H9 (cell line): ENCODE results near the gene S100A6. TPM values are rescaled to one million over a fixed set of nuclear protein-coding genes. Genes with fewer than 3 reads are reported as not detected.

Experiments used
- DNase-seq: peaks from one replicate; pipeline ENCODE4 v3.0.0-alpha.2; 2017
- H2AFZ ChIP-seq: one replicate; pipeline ENCODE4 v1.6.1; 2013; ENCODE audit warnings: mild to moderate bottlenecking, low read length, control low read depth, moderate library complexity
- H2AK5ac ChIP-seq: 2 replicates; pipeline ENCODE4 v1.6.1; 2013; ENCODE audit warnings: low read length, control low read depth, mixed read lengths; ENCODE audit not compliant: insufficient read length
- H2BK120ac ChIP-seq: one replicate; pipeline ENCODE4 v1.6.1; 2013; ENCODE audit warnings: low read depth, mild to moderate bottlenecking, low read length, control low read depth, inconsistent platforms; ENCODE audit not compliant: poor library complexity, severe bottlenecking
- H2BK12ac ChIP-seq: 2 replicates; pipeline ENCODE4 v1.6.1; 2013; ENCODE audit warnings: low read length, control low read depth, mixed read lengths, low read depth; ENCODE audit not compliant: insufficient read length
- H2BK15ac ChIP-seq: 2 replicates; pipeline ENCODE4 v1.6.1; 2013; ENCODE audit warnings: low read depth, low read length, control low read depth
- H2BK20ac ChIP-seq: one replicate; pipeline ENCODE4 v1.6.1; 2013; ENCODE audit warnings: low read depth, mild to moderate bottlenecking, low read length, control low read depth, inconsistent platforms; ENCODE audit not compliant: poor library complexity, severe bottlenecking
- H2BK5ac ChIP-seq: 2 replicates; pipeline ENCODE4 v1.6.1; 2013; ENCODE audit warnings: low read length, control low read depth, mixed read lengths; ENCODE audit not compliant: insufficient read length
- H3K14ac ChIP-seq: 2 replicates; pipeline ENCODE4 v1.6.1; 2013; ENCODE audit warnings: low read length, control low read depth; ENCODE audit not compliant: insufficient read depth
- H3K18ac ChIP-seq: 2 replicates; pipeline ENCODE4 v1.6.1; 2013; ENCODE audit warnings: low read depth, mild to moderate bottlenecking, mixed read lengths, low read length, control low read depth; ENCODE audit not compliant: insufficient read length
- H3K23ac ChIP-seq: 2 replicates; pipeline ENCODE4 v1.6.1; 2013; ENCODE audit warnings: low read length, control low read depth, mixed read lengths, low read depth; ENCODE audit not compliant: insufficient read length
- H3K23me2 ChIP-seq: 2 replicates; pipeline ENCODE4 v1.6.1; 2013; ENCODE audit warnings: low read depth, mild to moderate bottlenecking, mixed read lengths, low read length, control low read depth; ENCODE audit not compliant: insufficient read length, poor library complexity, severe bottlenecking
- H3K27ac ChIP-seq: 2 replicates; pipeline ENCODE4 v1.5.1; 2013; ENCODE audit warnings: low read length, control low read depth, mixed read lengths, low read depth; ENCODE audit not compliant: insufficient read length
- H3K27me3 ChIP-seq: 2 replicates; pipeline ENCODE4 v1.6.1; 2013; ENCODE audit warnings: low read length, control low read depth, inconsistent platforms; ENCODE audit not compliant: insufficient read depth
- H3K4ac ChIP-seq: 2 replicates; pipeline ENCODE4 v1.6.1; 2013; ENCODE audit warnings: low read depth, mild to moderate bottlenecking, control low read depth, inconsistent platforms, low read length, moderate library complexity
- H3K4me1 ChIP-seq: 2 replicates; pipeline ENCODE4 v1.6.1; 2013; ENCODE audit warnings: low read length, control low read depth, inconsistent platforms; ENCODE audit not compliant: insufficient read depth
- H3K4me2 ChIP-seq: 2 replicates; pipeline ENCODE4 v1.6.1; 2013; ENCODE audit warnings: low read length, control low read depth, mixed read lengths; ENCODE audit not compliant: insufficient read length, insufficient read depth
- H3K56ac ChIP-seq: 2 replicates; pipeline ENCODE4 v1.6.1; 2013; ENCODE audit warnings: low read depth, mild to moderate bottlenecking, mixed read lengths, low read length, control low read depth; ENCODE audit not compliant: insufficient read length
- H3K79me1 ChIP-seq: 2 replicates; pipeline ENCODE4 v1.6.1; 2013; ENCODE audit warnings: low read depth, mild to moderate bottlenecking, moderate library complexity, low read length, control low read depth, inconsistent platforms; ENCODE audit not compliant: insufficient read depth, poor library complexity, severe bottlenecking
- H3K79me2 ChIP-seq: 2 replicates; pipeline ENCODE4 v1.6.1; 2013; ENCODE audit warnings: low read length, control low read depth, inconsistent platforms; ENCODE audit not compliant: insufficient read depth
- H3K9ac ChIP-seq: 2 replicates; pipeline ENCODE4 v1.6.1; 2013; ENCODE audit warnings: low read length, control low read depth, mixed read lengths; ENCODE audit not compliant: insufficient read length; ENCODE audit errors: extremely low read depth
- H3K9me3 ChIP-seq: one replicate; pipeline ENCODE4 v1.6.1; 2013; ENCODE audit warnings: low read depth, low read length, inconsistent platforms; ENCODE audit not compliant: control insufficient read depth
- H3T11ph ChIP-seq: one replicate; pipeline ENCODE4 v1.6.1; 2013; ENCODE audit warnings: mild to moderate bottlenecking, low read length, control low read depth, inconsistent platforms
- H4K20me1 ChIP-seq: one replicate; pipeline ENCODE4 v1.6.1; 2013; ENCODE audit not compliant: control insufficient read depth, insufficient read length, insufficient read depth
- H4K5ac ChIP-seq: 2 replicates; pipeline ENCODE4 v1.6.1; 2013; ENCODE audit warnings: low read depth, mild to moderate bottlenecking, mixed read lengths, low read length, control low read depth; ENCODE audit not compliant: insufficient read length
- H4K8ac ChIP-seq: replicated peaks from 2 replicates; pipeline ENCODE4 v1.6.1; 2013; ENCODE audit warnings: low read length, control low read depth, mixed read lengths, low read depth; ENCODE audit not compliant: insufficient read length
- H4K91ac ChIP-seq: 2 replicates; pipeline ENCODE4 v1.6.1; 2013; ENCODE audit warnings: low read depth, mild to moderate bottlenecking, moderate library complexity, mixed read lengths, low read length, control low read depth; ENCODE audit not compliant: insufficient read length
- H3K27ac Mint-ChIP-seq, 3 experiments: 2 replicates in 2 of 3; 3 replicates in 1 of 3; pipeline ENCODE4 v1.8.0; 2020 to 2021; ENCODE audit warnings: mixed read lengths in 3 of 3, mild to moderate bottlenecking in 1 of 3, moderate library complexity in 1 of 3
- H3K27me3 Mint-ChIP-seq: 2 replicates; pipeline ENCODE4 v1.8.0; 2021; ENCODE audit warnings: low read depth, mild to moderate bottlenecking, moderate library complexity, mixed read lengths
- H3K36me3 Mint-ChIP-seq, 3 experiments: 2 replicates in 2 of 3; 3 replicates in 1 of 3; pipeline ENCODE4 v1.8.0; 2020 to 2021; ENCODE audit warnings: low read depth in 3 of 3, mixed read lengths in 3 of 3; ENCODE audit not compliant: insufficient read depth in 1 of 3
- H3K4me1 Mint-ChIP-seq, 2 experiments: 2 replicates each; pipeline ENCODE4 v1.8.0; 2020; ENCODE audit warnings: mixed read lengths in 2 of 2
- H3K4me3 Mint-ChIP-seq, 2 experiments: 2 replicates in 1 of 2; 3 replicates in 1 of 2; pipeline ENCODE4 v1.8.0; 2020 to 2021; ENCODE audit warnings: mild to moderate bottlenecking in 2 of 2, mixed read lengths in 2 of 2, moderate library complexity in 1 of 2
- H3K9me3 Mint-ChIP-seq, 2 experiments: 2 replicates in 1 of 2; 3 replicates in 1 of 2; pipeline ENCODE4 v1.8.0; 2020; ENCODE audit warnings: mild to moderate bottlenecking in 2 of 2, mixed read lengths in 2 of 2, moderate library complexity in 1 of 2
- CTCF ChIP-seq: fragments of 200-600 bp; sonication (generic); conservative IDR thresholded peaks from 3 replicates; pipeline ENCODE4 v1.8.0; 2021; ENCODE audit warnings: antibody characterized with exemption, mild to moderate bottlenecking
- WGBS: extraction: QIAGEN DNeasy Blood & Tissue Kit; methylation state at CpG from one replicate; pipeline ENCODE4 v1.1.7; 2013; ENCODE audit warnings: missing lambda C conversion rate, low lambda C conversion rate, mixed read lengths; ENCODE audit not compliant: insufficient read length; ENCODE audit errors: extremely low coverage; 5-methylcytosine and 5-hydroxymethylcytosine counted together
- total RNA-seq: library from RNA; stranded (reverse); gene quantifications from 2 replicates; pipeline ENCODE4 v1.2.1, GENCODE V29; 2021

S100A6 gene
- total RNA-seq, 1 experiment from 2014 or later, result not detected

GRCh38 chr1:153526132-153526543 lies 9.7 kb downstream of the S100A6 start:
- H3K9ac ChIP-seq, result no peak overlapping the region
- H3K4ac ChIP-seq, result no peak overlapping the region
- H3K4me2 ChIP-seq, result no peak overlapping the region
- Mint-ChIP-seq H3K4me1 (peaks cover 25 to 27% of the 10 kb centered on the region in 2 experiments), H3K36me3 (0 out of 7 replicates have a peak, but pooled peaks cover 0 to 2% (median 0%) of the 10 kb centered on the region in 3 experiments), H3K4me3 (no peak overlapping the region), H3K9me3 (peaks cover 2 to 3% of the 10 kb centered on the region in 2 experiments; a peak in 3 of 5 replicates), H3K27ac (no peak overlapping the region), H3K27me3 (peaks cover 11% of the 10 kb centered on the region)
- no peak overlapping the region for H2AK5ac ChIP-seq
- H3K79me2 ChIP-seq, result no peaks in the 10 kb centered on the region
- no peaks in the 10 kb centered on the region for H3K9me3 ChIP-seq
- H4K5ac ChIP-seq, result no peak overlapping the region
- no peak overlapping the region for H3K18ac ChIP-seq
- H3K27ac ChIP-seq, result no peak overlapping the region
- no peak overlapping the region for H2AFZ ChIP-seq
- no peak for DNase-seq
- no peak overlapping the region for H2BK12ac ChIP-seq
- no CpG with 5 or more reads among the region's 8 CpGs for WGBS
- no peaks in the 10 kb centered on the region for H4K20me1 ChIP-seq
- H3K14ac ChIP-seq, result no peak overlapping the region
- no peak overlapping the region for H3K56ac ChIP-seq
- H3T11ph ChIP-seq, result no peak overlapping the region
- H4K8ac ChIP-seq, result no peak overlapping the region
- H2BK5ac ChIP-seq, result no peak overlapping the region
- peaks cover 6% of the 10 kb centered on the region; the same call in 1 of the 2 replicates for H3K4me1 ChIP-seq
- no peak overlapping the region for H2BK15ac ChIP-seq
- no peaks in the 10 kb centered on the region for H3K23me2 ChIP-seq
- H3K27me3 ChIP-seq, result no peaks in the 10 kb centered on the region
- H3K23ac ChIP-seq, result no peak overlapping the region
- H3K79me1 ChIP-seq, result no peaks in the 10 kb centered on the region
- no peak overlapping the region for H2BK120ac ChIP-seq
- TF ChIP-seq CTCF, result no peak
- H4K91ac ChIP-seq, result no peak overlapping the region
- H2BK20ac ChIP-seq, result no peak overlapping the region
